Memory B cell (primary cell): ENCODE data around the gene FGF12.
A peak's percentile ranks its signal among the peaks of the same experiment; 100 is the strongest.

Experiments used
- ATAC-seq: fragments of 150-1000 bp; cut with Tn5 transposase; 2 replicates; pipeline ENCODE4 v1.10.0; 2021; ENCODE audit warnings: low read depth, mild to moderate bottlenecking, moderate library complexity
- DNase-seq, 2 donors: peaks; one replicate each; pipeline ENCODE4 v3.0.0; 2022; ENCODE audit warnings: low spot score in 2 of 2
- H3K27ac Mint-ChIP-seq: one replicate; pipeline ENCODE4 v1.8.0; 2022; ENCODE audit warnings: mild to moderate bottlenecking, moderate library complexity, mixed read lengths
- H3K27me3 Mint-ChIP-seq: one replicate; pipeline ENCODE4 v1.8.0; 2022; ENCODE audit warnings: mixed read lengths
- H3K36me3 Mint-ChIP-seq: one replicate; pipeline ENCODE4 v1.8.0; 2022; ENCODE audit warnings: mild to moderate bottlenecking, mixed read lengths
- H3K4me1 Mint-ChIP-seq: one replicate; pipeline ENCODE4 v1.8.0; 2022; ENCODE audit warnings: mixed read lengths
- H3K4me3 Mint-ChIP-seq: one replicate; pipeline ENCODE4 v1.8.0; 2022; ENCODE audit warnings: mild to moderate bottlenecking, moderate library complexity, mixed read lengths
- H3K9me3 Mint-ChIP-seq: one replicate; pipeline ENCODE4 v1.8.0; 2022; ENCODE audit warnings: mixed read lengths

Gene FGF12

DNA sequence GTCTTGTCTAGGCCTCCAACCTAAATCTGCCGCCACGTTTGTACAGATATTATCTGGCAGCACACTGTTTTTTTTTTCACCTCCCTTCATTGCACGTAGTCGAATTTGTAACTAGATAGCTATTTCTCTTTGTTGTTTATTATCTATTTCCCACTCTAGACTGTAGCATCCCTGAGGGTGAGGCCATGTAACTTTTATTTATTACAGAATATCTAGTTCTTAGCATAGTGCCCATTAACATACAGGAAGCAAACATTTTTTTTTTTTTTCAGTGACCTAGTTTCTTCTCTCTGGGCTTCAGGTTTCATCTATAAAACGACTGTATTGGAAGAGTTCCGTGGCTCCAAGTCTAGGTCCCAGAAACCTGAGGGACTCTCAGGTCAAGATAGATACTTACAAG is 354.3 kb downstream of the FGF12 start:
- Mint-ChIP-seq H3K4me1 (no peaks in the 10 kb centered on the region), H3K27me3 (peaks cover 3% of the 10 kb centered on the region), H3K9me3 (no peaks in the 10 kb centered on the region), H3K36me3 (no peaks in the 10 kb centered on the region), H3K4me3 (no peak overlapping the region), H3K27ac (no peak overlapping the region)
- no peak for ATAC-seq
- no peak for DNase-seq

DNA sequence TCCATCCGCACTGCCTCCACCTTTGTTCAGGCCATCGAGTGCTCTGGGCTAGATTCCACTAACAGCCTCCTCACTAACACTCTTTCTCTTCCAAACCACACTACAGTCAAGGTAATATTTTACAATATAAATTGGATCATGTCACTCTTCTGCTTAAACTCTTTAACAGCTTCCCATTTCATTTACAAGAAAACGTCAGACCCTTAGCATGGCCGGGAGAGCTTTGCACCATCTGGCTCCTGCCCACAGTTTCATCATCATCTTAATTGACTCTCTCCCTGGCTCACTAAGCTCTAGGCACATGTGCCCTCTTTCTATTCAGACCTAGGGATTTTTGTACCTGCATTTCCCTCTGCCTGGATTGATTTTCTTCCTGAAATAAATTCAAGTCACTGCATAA is 354.7 kb downstream of the FGF12 start:
- H3K27me3 Mint-ChIP-seq, result peaks cover 1% of the 10 kb centered on the region
- no peak overlapping the region for H3K4me3 Mint-ChIP-seq
- ATAC-seq, result no peak
- H3K4me1 Mint-ChIP-seq, result no peaks in the 10 kb centered on the region
- H3K9me3 Mint-ChIP-seq, result no peaks in the 10 kb centered on the region
- H3K36me3 Mint-ChIP-seq, result no peaks in the 10 kb centered on the region
- no peak for DNase-seq
- no peak overlapping the region for H3K27ac Mint-ChIP-seq

DNA sequence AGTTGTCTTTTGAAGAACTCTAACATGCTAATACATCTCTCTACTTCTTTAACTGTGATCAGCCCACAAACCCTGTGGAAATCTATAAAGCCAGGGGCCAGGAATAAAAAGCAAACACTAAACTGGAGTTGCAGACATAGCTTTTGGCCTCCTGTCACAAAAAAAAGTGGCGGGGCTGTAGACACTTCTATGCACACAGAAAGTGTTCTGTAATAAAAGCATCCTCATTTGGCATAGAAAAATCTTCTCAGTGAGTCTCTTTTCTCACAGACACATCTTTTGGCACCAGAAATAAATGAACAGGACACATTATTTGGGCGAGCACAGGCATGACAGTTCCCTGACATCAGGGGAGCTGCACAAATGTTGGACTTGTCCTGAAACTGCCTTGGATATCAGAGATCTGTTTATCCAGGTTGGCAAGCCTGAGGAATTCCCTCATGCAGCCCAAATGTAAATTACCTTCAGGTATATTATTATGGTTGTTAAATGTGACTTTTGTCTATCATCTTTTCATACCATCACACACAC is 355.4 kb downstream of the FGF12 start:
- DNase-seq (no peak), ATAC-seq (no peak)
- no peak overlapping the region for H3K4me3 Mint-ChIP-seq
- peaks cover 1% of the 10 kb centered on the region for H3K27me3 Mint-ChIP-seq
- no peaks in the 10 kb centered on the region for H3K36me3 Mint-ChIP-seq
- H3K9me3 Mint-ChIP-seq, result no peaks in the 10 kb centered on the region
- H3K27ac Mint-ChIP-seq, result no peak overlapping the region
- no peaks in the 10 kb centered on the region for H3K4me1 Mint-ChIP-seq

GRCh38 chr3:192367616-192368015 is 359.7 kb downstream of the FGF12 start:
- DNase-seq, result no peak
- Mint-ChIP-seq H3K4me3 (no peak overlapping the region), H3K4me1 (no peaks in the 10 kb centered on the region), H3K27ac (no peak overlapping the region), H3K36me3 (no peaks in the 10 kb centered on the region), H3K9me3 (no peaks in the 10 kb centered on the region), H3K27me3 (peaks cover 3% of the 10 kb centered on the region)
- no peak for ATAC-seq

GRCh38 chr3:192366916-192367315 is 360.4 kb downstream of the FGF12 start:
- DNase-seq (no peak), ATAC-seq (no peak)
- Mint-ChIP-seq H3K27me3 (peaks cover 3% of the 10 kb centered on the region), H3K9me3 (no peaks in the 10 kb centered on the region), H3K36me3 (no peaks in the 10 kb centered on the region), H3K4me1 (no peaks in the 10 kb centered on the region), H3K27ac (no peak overlapping the region), H3K4me3 (no peak overlapping the region)

GRCh38 chr3:192365571-192365970 is 361.8 kb downstream of the FGF12 start:
- no peak overlapping the region for H3K27ac Mint-ChIP-seq
- DNase-seq (no peak), ATAC-seq (no peak)
- H3K4me1 Mint-ChIP-seq, result no peaks in the 10 kb centered on the region
- H3K27me3 Mint-ChIP-seq, result peaks cover 3% of the 10 kb centered on the region
- no peaks in the 10 kb centered on the region for H3K36me3 Mint-ChIP-seq
- no peaks in the 10 kb centered on the region for H3K9me3 Mint-ChIP-seq
- no peak overlapping the region for H3K4me3 Mint-ChIP-seq

- no peaks in the 10 kb centered on the region for H3K36me3 Mint-ChIP-seq
- no peaks in the 10 kb centered on the region for H3K4me1 Mint-ChIP-seq
- DNase-seq, result no peak
- no peak overlapping the region for H3K27ac Mint-ChIP-seq
- H3K27me3 Mint-ChIP-seq, result peaks cover 2% of the 10 kb centered on the region
- no peak overlapping the region for H3K4me3 Mint-ChIP-seq
- H3K9me3 Mint-ChIP-seq, result no peaks in the 10 kb centered on the region
- no peak for ATAC-seq
These were observed 363.0 kb downstream of the FGF12 start for GRCh38 chr3:192364316-192364715.

DNA sequence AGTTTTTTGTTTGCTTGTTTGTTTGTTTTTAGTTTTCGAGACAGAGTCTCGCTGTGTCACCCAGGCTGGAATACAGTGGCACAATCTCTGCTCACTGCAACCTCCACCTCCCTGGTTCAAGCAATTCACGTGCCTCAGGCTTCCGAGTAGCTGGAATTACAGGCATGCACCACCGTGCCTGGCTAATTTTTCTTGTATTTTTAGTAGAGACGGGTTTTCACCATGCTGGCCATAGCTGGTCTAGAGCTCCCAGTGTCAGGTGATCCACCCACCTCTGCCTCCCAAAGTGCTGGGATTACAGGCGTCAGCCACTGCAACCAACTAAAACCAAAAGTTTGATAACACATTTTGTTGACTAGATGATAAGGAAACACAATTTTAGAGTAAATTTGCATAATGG is 372.7 kb downstream of the FGF12 start:
- Mint-ChIP-seq H3K27ac (no peak overlapping the region), H3K27me3 (no peaks in the 10 kb centered on the region), H3K4me3 (no peak overlapping the region), H3K36me3 (no peaks in the 10 kb centered on the region), H3K9me3 (no peaks in the 10 kb centered on the region), H3K4me1 (no peaks in the 10 kb centered on the region)
- ATAC-seq, result no peak
- DNase-seq, result no peak

GRCh38 chr3:192352142-192352541 is 375.2 kb downstream of the FGF12 start:
- no peak for DNase-seq
- Mint-ChIP-seq H3K27me3 (no peaks in the 10 kb centered on the region), H3K4me1 (no peaks in the 10 kb centered on the region), H3K4me3 (no peak overlapping the region), H3K36me3 (no peaks in the 10 kb centered on the region), H3K9me3 (no peaks in the 10 kb centered on the region), H3K27ac (no peak overlapping the region)
- ATAC-seq, result no peak

DNA sequence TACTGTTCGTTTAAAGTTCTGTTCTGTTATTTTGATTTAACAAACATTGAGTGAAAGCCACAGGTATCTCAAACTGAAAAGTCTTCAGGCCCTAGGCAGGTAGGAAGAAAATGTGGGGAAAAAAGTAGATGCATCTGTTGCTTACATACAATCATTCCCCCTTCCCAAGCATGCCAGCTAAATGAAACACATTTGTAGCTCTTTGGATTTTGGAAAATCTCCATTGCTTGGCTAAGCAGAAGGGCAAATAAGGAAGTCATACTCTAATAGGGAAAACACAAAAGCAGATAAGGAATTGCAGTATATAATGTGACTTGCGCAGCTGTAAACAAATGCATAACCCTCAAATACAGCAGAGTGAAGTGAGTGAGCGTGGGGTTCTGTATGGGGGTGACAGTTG is 375.9 kb downstream of the FGF12 start:
- H3K9me3 Mint-ChIP-seq, result no peaks in the 10 kb centered on the region
- ATAC-seq (no peak), DNase-seq (no peak)
- no peaks in the 10 kb centered on the region for H3K4me1 Mint-ChIP-seq
- H3K27me3 Mint-ChIP-seq, result no peaks in the 10 kb centered on the region
- H3K36me3 Mint-ChIP-seq, result no peaks in the 10 kb centered on the region
- no peak overlapping the region for H3K27ac Mint-ChIP-seq
- no peak overlapping the region for H3K4me3 Mint-ChIP-seq

DNA sequence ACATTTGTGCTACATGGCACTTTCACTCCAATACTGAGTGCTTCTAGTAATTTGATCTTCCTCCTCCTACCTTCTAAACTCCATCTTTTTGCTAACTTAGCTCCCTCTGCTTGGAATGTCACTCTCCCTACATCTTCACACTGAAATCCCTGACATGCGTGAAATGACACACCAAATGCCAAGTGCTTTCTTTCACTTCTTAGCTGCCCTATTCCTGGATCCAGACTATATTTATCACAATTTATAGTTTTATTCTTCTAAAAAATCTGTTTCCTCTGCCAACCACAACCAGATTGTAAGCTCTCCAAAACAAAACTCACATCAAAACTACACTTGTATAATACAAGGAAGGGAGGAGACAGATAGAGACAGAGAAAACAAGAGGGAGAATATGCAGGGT is 387.3 kb downstream of the FGF12 start:
- H3K4me1 Mint-ChIP-seq, result peaks cover 2% of the 10 kb centered on the region
- H3K27ac Mint-ChIP-seq, result no peak overlapping the region
- no peaks in the 10 kb centered on the region for H3K9me3 Mint-ChIP-seq
- peaks cover 8% of the 10 kb centered on the region for H3K27me3 Mint-ChIP-seq
- H3K4me3 Mint-ChIP-seq, result no peak overlapping the region
- H3K36me3 Mint-ChIP-seq, result no peaks in the 10 kb centered on the region
- DNase-seq (no peak), ATAC-seq (no peak)

DNA sequence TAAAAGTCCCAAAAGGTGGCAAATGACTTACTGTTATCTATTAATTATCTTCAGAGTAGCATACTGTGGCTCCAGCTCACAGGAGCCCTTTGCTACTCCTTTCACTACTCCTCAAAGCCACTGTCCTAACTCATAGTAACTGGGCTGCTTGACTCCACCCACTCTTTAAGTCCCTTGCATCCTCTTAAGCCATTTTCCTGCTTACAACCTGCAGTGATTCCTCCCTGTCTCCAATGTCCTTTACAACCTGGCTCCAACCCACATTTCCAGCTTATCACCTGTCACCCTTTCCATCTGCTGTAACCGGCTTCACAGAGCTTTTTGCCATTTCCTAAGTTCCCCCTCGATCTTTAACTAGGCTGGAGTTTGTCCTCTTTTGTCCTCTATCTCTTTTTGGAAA is 388.1 kb downstream of the FGF12 start:
- H3K36me3 Mint-ChIP-seq, result no peaks in the 10 kb centered on the region
- no peak overlapping the region for H3K27ac Mint-ChIP-seq
- H3K4me3 Mint-ChIP-seq, result no peak overlapping the region
- no peaks in the 10 kb centered on the region for H3K9me3 Mint-ChIP-seq
- DNase-seq, result no peak
- H3K4me1 Mint-ChIP-seq, result peaks cover 2% of the 10 kb centered on the region
- peaks cover 8% of the 10 kb centered on the region for H3K27me3 Mint-ChIP-seq
- no peak for ATAC-seq

- H3K36me3 Mint-ChIP-seq, result no peaks in the 10 kb centered on the region
- no peaks in the 10 kb centered on the region for H3K9me3 Mint-ChIP-seq
- H3K27ac Mint-ChIP-seq, result no peak overlapping the region
These were observed 391.1 kb downstream of the FGF12 start for GRCh38 chr3:192336286-192336685.

DNA sequence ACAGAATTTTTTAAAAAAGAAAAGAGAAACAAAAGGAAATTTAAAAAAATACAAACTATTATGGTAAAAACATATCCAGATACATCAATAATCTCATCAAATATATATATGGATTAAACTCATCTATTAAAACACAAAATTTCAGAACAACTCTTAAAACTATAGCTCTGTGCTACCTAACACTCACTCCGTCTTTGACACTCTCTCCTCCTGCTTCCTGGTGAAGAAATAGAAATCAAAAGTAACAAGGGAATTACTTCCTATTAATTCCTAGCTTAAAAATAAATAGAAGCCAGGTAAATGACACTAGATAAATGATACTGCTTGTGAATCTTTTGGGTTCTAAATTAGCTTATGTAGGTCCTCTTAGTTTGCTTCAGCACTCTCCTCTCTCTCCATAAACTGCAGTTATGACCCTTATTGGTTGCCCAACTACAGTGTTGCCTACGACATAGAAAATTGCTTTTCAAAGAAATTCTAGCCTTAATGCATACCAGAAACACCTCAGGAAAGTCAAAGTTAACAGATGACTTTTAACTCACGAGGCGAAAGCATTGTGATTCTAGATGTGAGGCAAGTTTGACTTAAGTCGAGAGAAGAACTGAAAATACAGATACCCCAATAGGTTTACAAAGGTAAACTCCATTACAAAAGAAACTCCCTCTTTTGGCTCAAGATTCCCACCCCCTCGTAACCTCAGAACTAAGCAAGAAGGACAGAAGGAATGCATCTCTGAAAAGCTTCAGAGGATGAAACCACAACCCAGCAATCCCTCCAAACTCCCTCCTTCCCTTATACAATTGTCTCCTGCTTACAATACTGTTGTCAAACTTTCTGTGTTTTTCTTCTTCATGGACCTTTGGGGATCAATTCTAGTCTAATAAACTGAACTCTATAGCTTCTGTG is 394.7 kb downstream of the FGF12 start:
- H3K27ac Mint-ChIP-seq, result no peak overlapping the region
- ATAC-seq (no peak), DNase-seq (no peak)
- H3K27me3 Mint-ChIP-seq, result no peaks in the 10 kb centered on the region
- H3K36me3 Mint-ChIP-seq, result no peaks in the 10 kb centered on the region
- peaks cover 1% of the 10 kb centered on the region for H3K9me3 Mint-ChIP-seq
- H3K4me1 Mint-ChIP-seq, result peaks cover 11% of the 10 kb centered on the region
- H3K4me3 Mint-ChIP-seq, result peak overlapping the region; percentile 50

More at GRCh38 chr3:192336286-192336685, 391.1 kb downstream of the FGF12 start:
- Mint-ChIP-seq H3K4me3 (no peak overlapping the region), H3K27me3 (peaks cover 5% of the 10 kb centered on the region), H3K4me1 (peaks cover 9% of the 10 kb centered on the region)
- DNase-seq, result no peak
- ATAC-seq, result no peak
